ENCODE results near the gene IGFBP2.

The IGFBP2 gene

DNA sequence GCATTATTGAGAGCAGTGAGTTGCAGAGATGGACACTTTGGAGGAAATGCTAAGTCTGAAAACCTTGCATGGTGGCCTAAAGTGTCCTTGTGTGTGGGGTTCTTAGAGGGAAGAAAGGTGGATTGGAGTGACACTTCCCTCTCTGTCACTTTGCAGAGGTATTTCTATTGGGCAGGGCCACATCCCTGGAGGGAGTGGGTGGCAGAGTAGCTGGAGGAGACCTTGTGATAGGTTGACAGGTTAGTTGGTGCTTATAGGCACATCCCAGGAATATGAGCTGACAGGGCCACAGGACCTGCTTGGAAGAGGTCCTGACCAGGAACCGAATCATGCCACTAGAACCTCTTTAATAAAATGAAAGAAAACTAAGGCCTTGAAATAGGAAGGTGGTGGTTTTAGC is 63.1 kb downstream of the IGFBP2 start:
- in situ Hi-C loops (cut with MboI; ENCODE audit: low sequenced_read_pairs), result loop anchor here (25.0 kb wide), 1 partner anchor 1016 kb away; no protein-coding TSS in a partner anchor

- in situ Hi-C loops (cut with MboI; ENCODE audit: low sequenced_read_pairs), result loop anchor here (25.0 kb wide), 1 partner anchor 1015 kb away; no protein-coding TSS in a partner anchor
These were observed 63.7 kb downstream of the IGFBP2 start for GRCh38 chr2:216696751-216697560.

DNA sequence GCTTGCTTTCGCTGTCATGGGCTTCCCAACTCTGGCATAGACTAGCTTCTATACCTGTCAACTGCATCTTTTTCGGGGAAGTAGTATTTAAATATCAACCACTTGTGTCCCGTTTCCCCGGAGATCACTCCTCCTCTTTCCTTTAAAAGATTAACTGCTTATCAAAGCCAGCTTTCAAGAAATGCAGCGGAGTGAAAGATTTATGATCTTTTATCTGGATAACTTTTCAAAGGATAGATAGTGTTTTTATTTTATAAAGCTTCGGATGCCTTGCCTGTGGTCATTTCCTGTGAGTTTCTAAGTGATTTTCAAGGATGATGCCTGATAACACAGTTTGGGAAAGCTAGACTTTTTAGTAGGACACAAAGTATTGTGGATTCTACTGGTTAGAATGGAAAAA is 65.1 kb downstream of the IGFBP2 start:
- in situ Hi-C loops (cut with MboI; ENCODE audit: low sequenced_read_pairs), result loop anchor here (25.0 kb wide), 1 partner anchor 1014 kb away; no protein-coding TSS in a partner anchor

- in situ Hi-C loops (cut with MboI; ENCODE audit: low sequenced_read_pairs), result loop anchor here (25.0 kb wide), 1 partner anchor 1013 kb away; no protein-coding TSS in a partner anchor
These were observed 65.7 kb downstream of the IGFBP2 start for GRCh38 chr2:216698895-216699294.

DNA sequence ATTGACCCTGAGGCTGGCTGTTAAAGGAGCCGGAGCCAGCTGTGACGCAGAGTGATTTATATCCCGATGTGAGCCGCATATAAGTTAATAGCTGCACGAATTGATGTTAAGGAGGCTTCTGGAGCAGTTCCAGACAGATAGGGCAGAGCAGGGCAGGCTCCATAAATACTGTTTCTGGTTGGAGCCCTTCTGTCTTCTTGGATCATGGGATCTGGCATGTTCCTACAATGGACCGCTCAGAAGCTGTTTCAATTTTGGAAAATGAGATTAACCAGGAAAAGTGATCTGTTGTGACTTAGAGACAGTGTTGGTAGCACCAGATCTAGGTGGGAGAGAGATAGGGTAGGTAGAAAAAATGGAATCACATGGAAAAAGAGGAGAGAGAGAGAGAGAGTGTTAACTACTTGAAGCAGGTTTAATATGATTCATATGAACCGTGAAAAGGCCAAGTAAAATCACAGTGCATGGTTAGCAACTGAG is 66.9 kb downstream of the IGFBP2 start:
- in situ Hi-C loops (cut with MboI; ENCODE audit: low sequenced_read_pairs), result no loop called here

DNA sequence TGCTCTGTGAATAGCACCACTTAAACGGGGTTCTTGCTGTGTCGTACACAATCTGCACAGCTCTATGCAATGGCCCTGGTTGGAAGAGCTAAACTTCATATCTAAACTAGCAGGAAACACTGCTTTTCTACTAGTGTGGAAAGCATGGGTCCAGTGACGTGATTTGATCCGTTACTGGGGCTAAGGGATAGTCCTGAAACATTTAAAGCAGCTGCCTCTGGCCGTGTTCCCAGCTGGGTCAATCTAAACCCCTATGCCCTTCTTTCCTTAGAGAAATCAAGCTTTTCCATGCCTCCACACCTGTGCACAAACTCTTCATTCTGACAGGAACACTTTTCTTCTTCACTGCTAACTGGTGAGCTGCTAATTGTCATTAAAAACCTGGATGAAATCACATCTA is 67.6 kb downstream of the IGFBP2 start:
- in situ Hi-C loops (cut with MboI; ENCODE audit: low sequenced_read_pairs), result no loop called here

DNA sequence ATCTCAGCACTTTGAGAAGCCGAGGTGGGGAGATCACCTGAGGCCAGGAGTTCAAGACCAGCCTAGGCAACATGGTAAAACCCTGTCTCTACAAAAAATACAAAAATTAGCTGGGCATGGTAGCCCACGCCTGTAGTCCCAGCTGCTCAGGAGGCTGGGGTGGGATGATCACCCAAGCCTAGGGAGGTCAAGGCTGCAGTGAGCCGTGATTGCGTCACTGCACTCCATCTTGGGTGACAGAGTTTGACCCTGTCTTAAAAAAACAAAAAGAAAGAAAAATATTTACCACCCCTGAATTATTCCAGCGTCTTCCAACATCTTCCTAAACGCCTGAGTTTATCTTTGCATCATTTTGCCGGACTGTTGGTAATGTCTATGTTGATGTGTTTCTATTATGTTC is 68.3 kb downstream of the IGFBP2 start:
- in situ Hi-C loops (cut with MboI; ENCODE audit: low sequenced_read_pairs), result no loop called here

- in situ Hi-C loops (cut with MboI; ENCODE audit: low sequenced_read_pairs), result no loop called here
These were observed 69.5 kb downstream of the IGFBP2 start for GRCh38 chr2:216702756-216703155.

GRCh38 chr2:216710551-216711301 is 77.5 kb downstream of the IGFBP2 start:
- in situ Hi-C loops (cut with MboI; ENCODE audit: low sequenced_read_pairs), result no loop called here

DNA sequence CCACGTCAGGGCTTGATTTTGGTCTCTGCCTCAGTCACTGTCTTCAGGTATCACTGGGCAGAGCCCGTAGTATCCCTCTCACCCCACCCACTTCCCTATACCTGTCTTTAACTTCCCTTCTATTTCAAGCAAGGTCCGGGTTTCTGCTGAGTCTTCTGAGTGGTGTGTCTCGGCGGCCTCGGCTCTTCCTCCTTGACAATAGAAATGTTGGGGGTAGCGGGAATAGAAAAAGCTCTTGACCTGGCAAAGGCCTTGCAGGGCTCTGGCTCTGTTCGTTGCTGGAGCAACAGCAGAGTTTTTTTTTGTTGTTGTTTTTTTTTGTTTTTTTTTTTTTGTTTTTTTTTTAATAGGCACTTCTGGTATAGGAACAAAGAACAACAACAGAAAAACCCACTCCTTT is 78.1 kb downstream of the IGFBP2 start:
- in situ Hi-C loops (cut with MboI; ENCODE audit: low sequenced_read_pairs), result no loop called here

- in situ Hi-C loops (cut with MboI; ENCODE audit: low sequenced_read_pairs), result no loop called here
These were observed 80.6 kb downstream of the IGFBP2 start for GRCh38 chr2:216713691-216714336.
